ENCODE results near the gene TBX20. TPM values are rescaled to one million over a fixed set of nuclear protein-coding genes. Genes with fewer than 3 reads are reported as not detected.

Gene TBX20
- total and polyA plus RNA-seq, 5 donors from 2014 or later, result 0.12 to 1.5 TPM; not detected in 3

GRCh38 chr7:35258868-35259522 lies 5.1 kb upstream of the TBX20 start:
- Histone ChIP-seq H3K4me3 (ENCODE audit: low read depth, low read length) (no peak overlapping the region), H3K9me3 (ENCODE audit: control insufficient read depth in 2 of 2, low read length in 2 of 2) (no peaks in the 10 kb centered on the region), H3K36me3 (ENCODE audit: control insufficient read depth, insufficient read depth, low read length) (no peaks in the 10 kb centered on the region), H3K27me3 (ENCODE audit: control insufficient read depth, insufficient read depth, low read length) (peaks cover 54% of the 10 kb centered on the region), H3K27ac (ENCODE audit: insufficient read depth, low read length, poor library complexity, severe bottlenecking) (no peak overlapping the region), H3K4me1 (ENCODE audit: control insufficient read depth, insufficient read depth, low read length, poor library complexity, severe bottlenecking) (peaks cover 4% of the 10 kb centered on the region)
- Mint-ChIP-seq H3K4me1 (peaks cover 2 to 11% (median 7%) of the 10 kb centered on the region in 4 donors), H3K36me3 (no peaks in the 10 kb centered on the region), H3K9me3 (peaks cover 0 to 14% (median 0%) of the 10 kb centered on the region in 7 donors), H3K4me3 (peak overlapping the region in 1 of 4 donors; percentile 54), H3K27ac (peak overlapping the region in 1 of 3 donors; percentile 43), H3K27me3 (peaks cover 91% of the 10 kb centered on the region)
- ATAC-seq (ENCODE audit: low read depth in 2 of 2), result no peak
- no peak for DNase-seq

- Mint-ChIP-seq H3K27ac (peak overlapping the region in 1 of 3 donors; percentile 43), H3K36me3 (no peaks in the 10 kb centered on the region), H3K27me3 (peaks cover 88% of the 10 kb centered on the region), H3K4me1 (peaks cover 2 to 16% (median 7%) of the 10 kb centered on the region in 4 donors), H3K4me3 (peak overlapping the region in 2 of 4 donors; percentile 52 to 54), H3K9me3 (peaks cover 0 to 14% (median 0%) of the 10 kb centered on the region in 7 donors)
- ATAC-seq (ENCODE audit: low read depth in 2 of 2) (no peak), DNase-seq (no peak)
- Histone ChIP-seq H3K4me1 (ENCODE audit: control insufficient read depth, insufficient read depth, low read length, poor library complexity, severe bottlenecking) (peaks cover 11% of the 10 kb centered on the region), H3K27me3 (ENCODE audit: control insufficient read depth, insufficient read depth, low read length) (peaks cover 51% of the 10 kb centered on the region), H3K27ac (ENCODE audit: insufficient read depth, low read length, poor library complexity, severe bottlenecking) (no peak overlapping the region), H3K4me3 (ENCODE audit: low read depth, low read length) (no peak overlapping the region), H3K36me3 (ENCODE audit: control insufficient read depth, insufficient read depth, low read length) (no peaks in the 10 kb centered on the region), H3K9me3 (ENCODE audit: control insufficient read depth in 2 of 2, low read length in 2 of 2) (no peaks in the 10 kb centered on the region)
Observed at GRCh38 chr7:35258125-35258867, 4.4 kb upstream of the TBX20 start.

- Mint-ChIP-seq H3K27me3 (peaks cover 88% of the 10 kb centered on the region), H3K36me3 (no peaks in the 10 kb centered on the region), H3K4me1 (peaks cover 4 to 23% (median 14%) of the 10 kb centered on the region in 4 donors), H3K9me3 (peaks cover 0 to 14% (median 0%) of the 10 kb centered on the region in 7 donors), H3K4me3 (peak overlapping the region in 1 of 4 donors; percentile 38), H3K27ac (no peak overlapping the region)
- no peaks in the 10 kb centered on the region for H3K9me3 ChIP-seq (ENCODE audit: control insufficient read depth in 2 of 2, low read length in 2 of 2)
- peaks cover 13% of the 10 kb centered on the region for H3K4me1 ChIP-seq (ENCODE audit: control insufficient read depth, insufficient read depth, low read length, poor library complexity, severe bottlenecking)
- H3K4me3 ChIP-seq (ENCODE audit: low read depth, low read length), result no peak overlapping the region
- DNase-seq (no peak), ATAC-seq (ENCODE audit: low read depth in 2 of 2) (no peak)
- no peak overlapping the region for H3K27ac ChIP-seq (ENCODE audit: insufficient read depth, low read length, poor library complexity, severe bottlenecking)
- H3K36me3 ChIP-seq (ENCODE audit: control insufficient read depth, insufficient read depth, low read length), result no peaks in the 10 kb centered on the region
- H3K27me3 ChIP-seq (ENCODE audit: control insufficient read depth, insufficient read depth, low read length), result peaks cover 53% of the 10 kb centered on the region
Observed at GRCh38 chr7:35257251-35258124, 3.6 kb upstream of the TBX20 start.

GRCh38 chr7:35256256-35257175 lies 2.6 kb upstream of the TBX20 start:
- ATAC-seq (ENCODE audit: low read depth in 2 of 2), result no peak
- H3K36me3 Mint-ChIP-seq, result no peaks in the 10 kb centered on the region
- peaks cover 7 to 25% (median 20%) of the 10 kb centered on the region in 4 donors for H3K4me1 Mint-ChIP-seq
- H3K9me3 Mint-ChIP-seq, result peaks cover 0 to 14% (median 0%) of the 10 kb centered on the region in 7 donors
- Histone ChIP-seq H3K27me3 (ENCODE audit: control insufficient read depth, insufficient read depth, low read length) (peaks cover 59% of the 10 kb centered on the region), H3K36me3 (ENCODE audit: control insufficient read depth, insufficient read depth, low read length) (no peaks in the 10 kb centered on the region), H3K4me3 (ENCODE audit: low read depth, low read length) (no peak overlapping the region), H3K9me3 (ENCODE audit: control insufficient read depth in 2 of 2, low read length in 2 of 2) (no peaks in the 10 kb centered on the region), H3K27ac (ENCODE audit: insufficient read depth, low read length, poor library complexity, severe bottlenecking) (no peak overlapping the region), H3K4me1 (ENCODE audit: control insufficient read depth, insufficient read depth, low read length, poor library complexity, severe bottlenecking) (peaks cover 13% of the 10 kb centered on the region)
- DNase-seq, result no peak
- H3K27ac Mint-ChIP-seq, result no peak overlapping the region
- H3K27me3 Mint-ChIP-seq, result peaks cover 88% of the 10 kb centered on the region
- H3K4me3 Mint-ChIP-seq, result peak overlapping the region in 2 of 4 donors; percentile 12 to 50

- DNase-seq (no peak), ATAC-seq (ENCODE audit: low read depth in 2 of 2) (no peak)
- H3K9me3 Mint-ChIP-seq, result peaks cover 0 to 11% (median 0%) of the 10 kb centered on the region in 7 donors
- no peak overlapping the region for H3K27ac Mint-ChIP-seq
- H3K9me3 ChIP-seq (ENCODE audit: control insufficient read depth in 2 of 2, low read length in 2 of 2), result no peaks in the 10 kb centered on the region
- peak overlapping the region in 2 of 4 donors; percentile 51 to 56 for H3K4me3 Mint-ChIP-seq
- peaks cover 66% of the 10 kb centered on the region for H3K27me3 ChIP-seq (ENCODE audit: control insufficient read depth, insufficient read depth, low read length)
- no peak overlapping the region for H3K4me3 ChIP-seq (ENCODE audit: low read depth, low read length)
- H3K27me3 Mint-ChIP-seq, result peaks cover 88% of the 10 kb centered on the region
- H3K4me1 ChIP-seq (ENCODE audit: control insufficient read depth, insufficient read depth, low read length, poor library complexity, severe bottlenecking), result peaks cover 13% of the 10 kb centered on the region
- H3K27ac ChIP-seq (ENCODE audit: insufficient read depth, low read length, poor library complexity, severe bottlenecking), result no peak overlapping the region
- H3K36me3 ChIP-seq (ENCODE audit: control insufficient read depth, insufficient read depth, low read length), result no peaks in the 10 kb centered on the region
- H3K36me3 Mint-ChIP-seq, result no peaks in the 10 kb centered on the region
- H3K4me1 Mint-ChIP-seq, result peaks cover 12 to 30% (median 26%) of the 10 kb centered on the region in 4 donors
Observed at GRCh38 chr7:35255443-35256255, 1.7 kb upstream of the TBX20 start.

GRCh38 chr7:35254496-35255442 lies 869 bp upstream of the TBX20 start:
- DNase-seq (no peak), ATAC-seq (ENCODE audit: low read depth in 2 of 2) (no peak)
- H3K4me3 ChIP-seq (ENCODE audit: low read depth, low read length), result no peak overlapping the region
- Mint-ChIP-seq H3K27ac (no peak overlapping the region), H3K9me3 (peaks cover 0 to 10% (median 0%) of the 10 kb centered on the region in 7 donors), H3K4me1 (peaks cover 12 to 34% (median 27%) of the 10 kb centered on the region in 4 donors), H3K36me3 (no peaks in the 10 kb centered on the region), H3K4me3 (peak overlapping the region; percentile 39 to 56 (median 52)), H3K27me3 (peaks cover 88% of the 10 kb centered on the region)
- no peaks in the 10 kb centered on the region for H3K36me3 ChIP-seq (ENCODE audit: control insufficient read depth, insufficient read depth, low read length)
- peaks cover 65% of the 10 kb centered on the region for H3K27me3 ChIP-seq (ENCODE audit: control insufficient read depth, insufficient read depth, low read length)
- H3K9me3 ChIP-seq (ENCODE audit: control insufficient read depth in 2 of 2, low read length in 2 of 2), result no peaks in the 10 kb centered on the region
- H3K27ac ChIP-seq (ENCODE audit: insufficient read depth, low read length, poor library complexity, severe bottlenecking), result no peak overlapping the region
- peaks cover 13% of the 10 kb centered on the region for H3K4me1 ChIP-seq (ENCODE audit: control insufficient read depth, insufficient read depth, low read length, poor library complexity, severe bottlenecking)

Data from CD4-positive, CD25-positive, alpha-beta regulatory T cell (primary cell).